ENCODE data around the gene BLM.

DNA sequence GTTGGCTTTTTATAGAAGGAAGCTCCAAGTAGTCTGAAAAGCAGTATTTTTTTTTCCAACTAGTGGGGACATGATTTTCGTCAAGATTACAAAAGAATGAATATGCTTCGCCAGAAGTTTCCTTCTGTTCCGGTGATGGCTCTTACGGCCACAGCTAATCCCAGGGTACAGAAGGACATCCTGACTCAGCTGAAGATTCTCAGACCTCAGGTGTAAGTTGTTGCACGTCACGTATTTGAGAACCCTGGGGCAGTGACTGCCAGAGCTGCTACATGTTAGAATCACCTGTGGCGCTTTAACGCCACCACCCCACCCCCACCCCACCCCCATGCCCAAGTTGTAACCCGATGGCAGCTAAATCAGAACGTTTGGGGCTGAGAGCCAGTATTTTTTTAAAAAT is 52.2 kb downstream of the BLM start:
- TF ChIP-seq SIN3A (IDR thresholded peaks at IDR 0.05; ENCODE audit: borderline replicate concordance, insufficient read depth, low read length) (no peak), POLR2AphosphoS5 (IDR thresholded peaks at IDR 0.05; ENCODE audit: low read depth, low read length) (no peak), REST (IDR thresholded peaks at IDR 0.05; ENCODE audit: insufficient read depth in 1 of 2, low read depth in 2 of 2, low read length in 2 of 2) (no peak), TAF1 (IDR thresholded peaks at IDR 0.05; ENCODE audit: borderline replicate concordance, insufficient read depth, low read length) (no peak), FOXP2 (optimal IDR thresholded peaks at IDR 0.05; ENCODE audit: borderline replicate concordance, extremely low read depth, extremely low read length, insufficient read depth) (no peak)
